Hindlimb muscle (tissue), 1 donor: ENCODE results near the gene KCNQ1. TPM values are rescaled to one million over a fixed set of nuclear protein-coding genes. Genes with fewer than 3 reads are reported as not detected.

Source experiments
- DNase-seq: peaks from one replicate; pipeline ENCODE4 v3.0.0-alpha.2; 2013
- polyA plus RNA-seq: library from polyadenylated mRNA; unstranded; fragments of 120-200 nt; gene quantifications from one replicate; pipeline ENCODE4 v1.2.1, GENCODE V29; 2013; ENCODE audit not compliant: insufficient read length

KCNQ1 gene
- polyA plus RNA-seq, 1 donor = 2.9 TPM

DNA sequence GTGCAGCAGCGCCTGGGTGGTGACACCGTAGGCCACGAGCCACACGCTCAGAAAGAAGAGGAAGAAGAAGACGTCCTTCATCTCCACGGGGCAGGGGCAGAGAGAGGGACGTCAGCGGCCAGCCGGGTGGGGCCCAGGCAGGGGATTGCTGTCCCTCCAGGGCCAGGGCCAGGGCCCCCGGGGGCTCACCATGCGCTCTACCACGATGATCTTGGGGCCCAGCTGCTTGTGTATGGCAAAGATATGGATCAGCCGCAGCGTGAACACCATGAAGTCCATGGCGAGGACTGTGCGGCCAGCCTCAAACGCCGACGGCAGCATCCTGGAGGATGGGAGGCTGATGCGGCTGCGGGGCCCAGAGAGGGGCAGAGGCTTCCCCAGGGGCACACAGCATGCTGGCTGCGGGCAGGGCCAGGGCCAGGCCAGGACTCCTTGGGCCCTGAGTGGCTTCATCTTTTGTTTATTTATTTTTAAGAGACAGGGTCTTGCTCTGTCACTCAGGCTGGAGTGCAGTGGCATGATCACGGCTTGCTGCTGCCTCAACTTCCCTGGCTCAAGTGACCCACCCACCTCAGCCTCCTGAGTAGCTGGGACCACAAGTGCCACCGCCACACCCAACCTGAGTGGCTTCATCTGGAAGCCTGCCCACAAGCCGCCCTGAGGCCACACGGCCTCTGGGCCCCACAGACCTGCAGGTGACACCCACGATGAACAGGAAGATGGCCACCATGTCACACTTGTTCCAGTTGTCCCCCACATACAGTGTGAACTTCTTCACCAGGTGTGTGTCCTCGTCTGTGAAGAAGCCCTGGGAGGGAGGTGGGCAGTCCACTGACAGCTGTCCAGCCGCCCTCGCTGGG, 33.1 kb upstream of the KCNQ1 start:
- DNase-seq = no peak

DNA sequence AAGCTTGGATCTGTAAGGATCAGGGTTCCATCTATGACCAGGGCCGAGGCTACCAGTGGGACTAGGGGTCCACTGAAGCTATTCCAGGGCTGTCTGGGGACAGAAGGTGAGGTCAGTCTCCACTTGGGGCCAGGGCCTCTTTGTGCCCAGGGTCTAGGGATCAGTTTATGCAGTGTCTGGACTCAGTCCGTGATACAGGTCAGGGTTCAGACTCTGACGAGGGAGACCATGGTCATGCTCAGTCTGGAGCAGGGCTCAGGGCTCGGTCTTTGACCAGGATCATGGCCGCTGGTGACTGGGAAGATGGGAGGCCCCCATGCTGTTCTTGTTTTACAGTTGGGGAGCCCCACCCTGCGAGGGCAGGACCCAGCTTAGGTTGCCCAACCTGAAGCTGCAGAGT, 32.5 kb upstream of the KCNQ1 start:
- DNase-seq = no peak

DNA sequence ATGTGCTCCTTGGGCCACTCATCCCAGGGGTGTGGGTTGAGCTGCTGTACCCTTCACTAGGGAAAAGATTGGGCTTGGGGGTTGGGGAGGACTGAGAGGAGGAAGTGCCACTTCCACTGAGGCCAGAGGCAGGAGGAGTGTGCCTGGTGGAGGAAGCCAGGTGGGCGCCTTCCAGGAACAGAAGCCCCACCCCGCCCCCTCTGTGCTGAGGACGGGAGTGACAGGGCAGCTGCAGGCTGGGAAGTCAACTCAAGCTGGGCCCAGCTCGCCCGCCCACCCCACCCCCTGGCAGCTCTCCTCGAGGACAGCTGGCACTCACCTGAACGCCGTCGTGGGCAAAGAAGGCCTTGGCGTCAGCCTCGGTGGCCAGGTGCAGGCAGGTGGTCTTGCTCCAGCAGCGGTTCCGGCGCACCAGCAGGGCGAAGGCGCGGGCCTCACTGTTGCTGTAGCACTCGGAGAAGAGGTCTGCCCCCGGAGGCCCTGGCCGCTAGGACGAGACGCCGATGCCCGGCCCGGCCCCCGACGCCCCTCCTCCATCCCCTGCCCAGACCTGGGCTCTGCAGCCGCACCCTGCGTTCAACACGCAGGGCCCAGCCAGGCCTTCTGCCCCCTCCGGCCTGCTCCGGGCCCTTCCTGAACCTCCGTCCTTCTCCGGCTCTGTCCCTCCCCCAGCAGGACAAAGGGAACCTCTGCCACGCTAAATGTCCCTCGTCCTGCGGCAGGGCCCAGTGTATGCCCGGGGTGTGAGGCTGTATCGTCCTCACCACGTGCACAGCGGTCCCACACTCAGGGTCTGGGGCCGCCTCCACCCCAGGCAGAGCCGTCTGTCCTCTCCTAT, 30.8 kb upstream of the KCNQ1 start:
- DNase-seq = no peak

DNA sequence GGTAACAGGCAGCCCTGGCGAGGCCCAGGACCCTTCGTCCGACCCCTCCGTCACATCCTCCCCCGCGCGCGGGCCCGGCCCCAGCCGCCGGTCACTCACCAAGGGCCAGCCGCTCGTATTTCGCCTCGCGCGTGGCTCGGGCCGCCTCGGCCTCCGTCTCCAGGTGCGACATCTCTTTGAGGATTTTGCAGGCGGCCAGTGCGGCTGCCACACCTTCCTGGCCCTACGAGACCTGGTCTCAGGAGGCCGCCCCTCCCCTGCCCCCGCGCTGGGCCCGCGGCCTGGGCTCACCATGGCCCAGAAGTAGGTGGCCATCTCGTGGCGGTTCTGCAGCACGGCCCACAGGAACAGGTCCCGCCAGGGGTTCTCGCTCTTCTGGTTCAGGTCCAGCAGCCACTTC, 30.2 kb upstream of the KCNQ1 start:
- no peak for DNase-seq

DNA sequence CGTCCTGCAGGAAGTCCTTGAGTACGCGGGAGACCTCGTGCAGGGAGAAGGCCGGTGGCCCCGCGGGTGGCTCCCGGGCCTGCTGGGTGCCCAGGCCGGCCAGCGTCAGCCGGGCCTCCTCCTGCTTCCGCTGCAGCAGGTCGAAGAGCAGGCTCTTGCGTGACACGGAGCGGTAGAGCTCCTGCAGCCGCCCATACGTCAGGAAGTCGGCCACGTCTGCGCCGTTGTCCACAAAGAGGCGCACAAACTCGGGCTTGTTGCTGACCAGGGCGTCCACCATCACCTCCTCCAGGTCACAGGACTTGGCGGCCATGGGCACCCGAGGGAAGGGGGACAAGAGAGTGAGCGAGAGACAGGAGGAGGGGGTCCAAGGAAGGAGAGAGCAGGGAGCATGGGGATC, 29.6 kb upstream of the KCNQ1 start:
- DNase-seq = no peak

DNA sequence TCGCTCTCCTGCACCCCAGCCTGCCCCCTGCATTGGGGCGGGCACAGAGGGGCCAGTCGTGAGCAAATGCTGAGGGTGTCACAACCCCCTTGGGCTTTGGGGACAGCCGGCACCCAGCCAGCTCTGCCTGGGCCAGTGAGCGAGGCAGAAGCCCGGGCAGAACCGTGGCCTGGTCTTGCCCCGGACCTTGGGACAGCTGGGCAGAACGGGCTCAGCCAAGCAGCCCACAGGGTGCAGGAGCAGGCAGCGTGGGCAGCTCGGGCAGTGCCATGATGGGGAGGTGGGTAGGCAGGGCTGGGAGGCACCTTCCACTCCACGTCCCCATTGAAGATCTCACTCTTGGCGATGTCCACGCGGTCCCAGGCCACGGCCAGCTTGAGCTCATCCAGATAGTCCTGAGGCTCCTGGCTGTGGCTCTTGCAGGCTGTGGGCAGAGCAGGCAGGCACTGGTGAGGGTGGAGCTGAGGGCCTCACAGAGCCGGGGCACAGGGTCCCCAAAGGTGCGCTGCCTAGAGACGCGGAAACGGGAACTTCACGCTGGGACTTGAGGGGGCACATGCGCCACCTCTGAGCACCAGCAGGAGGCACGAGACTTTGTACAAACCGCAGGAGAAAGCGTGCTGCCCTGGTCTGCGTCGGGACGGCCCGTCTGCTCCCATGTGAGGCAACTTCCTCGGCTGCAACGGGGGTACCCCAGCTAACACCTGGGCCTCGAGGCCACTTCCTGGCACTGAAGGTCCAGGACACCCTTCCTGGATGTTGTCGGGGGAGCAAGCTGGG, 29.0 kb upstream of the KCNQ1 start:
- no peak for DNase-seq

DNA sequence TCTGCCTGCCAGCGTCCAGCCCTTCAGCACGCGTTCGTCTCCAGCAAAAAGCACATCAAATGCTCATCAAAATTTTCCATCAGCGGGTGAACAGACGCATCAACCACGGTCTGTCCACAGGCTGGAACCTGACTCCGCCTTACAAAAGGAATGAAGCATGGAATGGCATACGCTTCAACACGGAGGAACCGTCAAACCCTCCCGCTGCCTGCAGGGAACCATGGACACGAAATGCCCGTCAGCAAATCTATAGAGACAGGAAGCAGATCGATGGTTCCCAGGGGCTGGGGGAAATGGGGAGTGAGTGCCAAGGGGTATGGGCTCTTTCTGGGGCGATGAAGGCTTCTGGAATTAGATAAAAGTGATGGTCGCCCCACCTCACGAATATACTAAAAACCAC, 28.0 kb upstream of the KCNQ1 start:
- no peak for DNase-seq

DNA sequence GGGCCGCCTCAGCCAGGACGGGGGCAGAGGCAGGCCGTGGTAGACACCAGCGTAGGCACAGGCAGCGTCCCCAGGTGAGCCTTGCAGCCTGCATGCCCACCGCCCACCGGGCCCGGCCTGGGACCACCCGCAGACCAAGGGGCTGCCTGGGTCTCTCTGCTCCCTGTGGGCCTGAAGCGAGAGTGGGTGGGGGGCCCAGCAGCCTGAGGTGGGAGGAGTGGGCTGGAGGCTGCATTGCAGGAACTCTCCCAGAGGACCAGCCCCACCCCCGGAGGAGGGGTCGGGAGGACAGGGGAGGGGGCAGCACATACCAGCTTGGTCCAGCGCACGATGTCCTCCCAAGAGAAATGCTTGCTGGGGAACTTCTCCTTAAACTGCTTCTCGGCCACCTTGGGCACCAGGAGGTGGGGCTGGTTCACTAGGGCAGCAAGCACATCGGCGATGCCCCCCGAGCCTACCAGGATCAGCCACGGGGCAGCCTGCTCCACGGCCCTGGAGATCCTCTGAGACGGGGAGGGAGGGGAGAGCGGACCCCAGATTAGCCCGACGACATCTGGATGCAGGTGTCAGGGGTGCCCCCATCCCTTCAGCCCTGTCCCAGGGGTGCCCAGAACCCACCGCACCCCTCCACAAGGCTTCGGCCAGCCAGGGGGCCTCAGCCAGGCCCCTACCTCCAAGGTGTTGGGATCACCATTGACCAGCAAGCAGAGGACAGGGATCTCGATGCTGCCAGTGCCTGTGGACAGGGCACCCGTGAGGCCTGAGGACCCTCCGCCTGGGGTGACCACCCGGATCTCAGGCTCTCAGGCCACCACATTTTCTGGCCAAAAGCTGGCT, 26.7 kb upstream of the KCNQ1 start:
- DNase-seq = no peak

DNA sequence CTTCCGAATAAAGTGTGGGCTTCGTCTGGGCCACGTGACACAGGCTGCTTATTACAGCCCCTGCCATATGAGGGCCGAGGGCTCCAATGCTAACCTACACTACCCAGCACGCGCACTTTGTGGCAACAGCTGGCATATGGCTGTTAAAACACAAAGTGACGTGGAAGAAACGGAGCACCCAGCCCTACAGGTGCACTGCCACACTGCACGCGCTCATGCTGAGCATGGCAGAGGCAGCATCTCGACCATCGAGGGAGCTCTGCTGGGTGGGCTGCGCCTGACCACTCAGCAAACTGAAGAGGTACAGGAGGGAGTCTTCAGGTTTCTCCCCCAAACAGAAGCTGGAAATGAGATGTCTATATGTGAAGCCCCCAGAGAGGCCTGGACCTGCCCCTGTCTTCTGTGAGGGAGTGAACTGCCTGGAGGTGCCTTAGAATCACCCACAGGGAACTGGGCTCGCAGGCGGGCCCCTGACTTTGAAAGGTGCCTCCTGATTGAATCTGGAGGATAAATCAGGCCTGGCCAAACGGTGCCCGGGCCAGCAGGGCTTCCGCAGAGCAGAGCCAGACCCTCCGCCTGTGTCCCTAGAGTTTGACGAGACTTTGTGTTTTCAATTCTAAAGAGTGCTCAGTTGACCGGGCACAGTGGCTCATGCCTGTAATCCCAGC, 26.0 kb upstream of the KCNQ1 start:
- no peak for DNase-seq

DNA sequence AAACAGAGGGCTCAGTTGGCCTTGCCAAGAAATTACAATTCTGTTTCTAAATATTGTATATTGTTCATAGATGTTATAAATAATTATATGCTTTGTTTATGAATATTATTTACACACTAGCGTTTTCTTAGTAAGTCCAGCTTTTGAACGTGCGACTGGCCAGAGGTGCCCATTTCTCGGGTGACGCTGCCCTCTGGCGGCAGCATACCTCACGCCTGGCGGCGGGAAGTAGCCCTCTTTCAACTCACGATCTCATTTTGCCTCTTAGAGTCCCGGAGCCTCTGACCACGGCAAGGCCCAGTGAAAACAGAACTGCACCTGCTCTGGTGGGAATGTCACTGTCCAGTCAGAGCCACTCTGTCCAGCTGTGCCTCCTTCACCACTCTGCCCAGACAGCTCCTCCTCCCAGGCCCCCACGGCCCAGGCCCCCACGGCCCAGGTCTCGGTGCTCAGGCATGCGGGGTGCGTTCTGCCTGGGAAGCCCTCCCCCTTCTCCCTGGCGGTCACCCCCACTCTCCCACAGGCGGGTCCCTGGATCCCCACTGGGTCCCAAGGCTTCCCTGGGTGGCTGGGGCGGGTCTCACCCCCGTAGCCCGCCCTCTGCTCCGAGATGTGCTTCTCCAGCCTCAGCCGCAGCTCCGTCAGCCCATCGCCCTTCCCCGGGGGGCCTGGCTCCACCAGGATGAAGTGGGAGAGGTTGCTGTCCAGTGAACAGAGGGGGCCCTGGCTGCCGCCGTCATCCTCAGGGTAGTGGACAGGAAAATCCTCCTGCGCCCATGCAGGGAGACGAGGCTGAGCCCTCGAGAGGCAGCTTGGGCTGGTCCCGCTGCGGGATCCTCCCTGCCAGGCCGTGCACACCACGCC, 24.9 kb upstream of the KCNQ1 start:
- peak; percentile 81 for DNase-seq

DNA sequence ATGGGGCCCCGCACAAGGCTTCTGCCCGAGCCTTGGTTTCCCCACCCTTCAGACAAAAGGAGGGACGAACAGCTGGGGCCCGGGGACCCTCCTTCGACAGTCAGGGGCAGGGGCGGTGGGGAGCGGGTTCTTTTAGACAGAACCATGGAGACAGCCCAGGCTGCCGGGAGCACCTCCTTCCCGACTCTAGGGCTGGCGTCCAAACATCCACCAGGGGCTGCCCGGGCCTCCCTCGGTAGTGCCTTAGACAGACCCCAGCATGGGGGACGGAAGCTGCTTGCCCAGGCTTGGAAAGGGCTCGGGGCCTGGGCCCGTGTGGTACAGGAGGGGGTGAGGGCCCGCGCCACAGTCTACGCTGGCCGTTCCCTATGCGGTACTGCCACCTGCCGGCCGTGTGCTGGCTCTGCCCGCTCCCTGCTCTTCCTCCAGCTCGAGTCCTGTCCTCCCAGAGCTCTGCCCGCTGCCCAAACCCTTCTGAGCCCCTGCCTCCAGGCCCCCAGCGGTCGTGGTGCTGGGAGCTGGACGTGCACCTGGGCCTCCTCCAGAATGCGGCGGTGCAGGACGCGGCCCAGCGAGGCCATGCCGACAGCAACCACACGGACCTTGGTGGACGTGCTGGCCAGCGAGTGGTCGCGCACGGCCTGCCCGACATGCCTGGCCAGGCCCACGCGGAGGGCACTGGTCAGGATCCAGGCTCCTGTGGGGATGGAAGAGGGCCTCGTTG, 24.1 kb upstream of the KCNQ1 start:
- DNase-seq = peak; percentile 78

DNA sequence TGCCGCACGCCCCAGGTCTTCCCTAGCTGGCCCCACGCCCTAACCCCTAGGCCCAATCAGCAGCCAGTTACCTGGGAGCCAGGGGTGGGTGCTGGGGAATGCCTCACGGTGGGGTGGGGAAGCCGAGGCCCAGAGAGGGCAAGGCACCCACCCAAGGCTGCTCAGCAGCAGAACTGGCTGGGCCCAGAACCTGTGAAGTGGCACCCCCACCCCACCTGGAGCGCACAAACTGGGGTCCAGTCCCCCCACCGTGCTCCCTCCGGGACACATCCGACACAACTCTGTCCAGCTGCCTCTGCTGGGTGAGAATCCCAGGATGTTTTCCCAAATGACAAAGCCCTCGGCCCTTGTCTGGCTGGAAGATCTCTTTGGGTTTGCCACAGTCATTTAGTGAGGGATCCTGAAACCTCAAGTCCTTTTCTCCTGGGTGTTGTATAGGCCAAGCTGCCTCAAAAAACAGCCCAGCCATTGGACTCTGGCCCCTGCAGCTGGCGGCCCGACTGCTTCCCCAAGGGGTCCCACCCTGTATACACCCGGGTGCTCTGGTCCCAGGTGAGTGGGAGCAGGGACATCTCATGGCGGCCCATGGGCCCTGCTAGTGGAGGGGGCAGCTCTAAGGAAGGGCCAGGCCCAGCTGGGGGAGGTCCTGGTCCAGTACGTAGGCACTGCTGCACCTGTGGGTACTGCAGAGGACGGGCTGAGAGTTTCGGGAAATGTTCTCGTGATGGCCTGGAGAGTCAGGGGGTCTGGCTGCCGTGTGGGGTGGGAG, 23.4 kb upstream of the KCNQ1 start:
- no peak for DNase-seq

DNA sequence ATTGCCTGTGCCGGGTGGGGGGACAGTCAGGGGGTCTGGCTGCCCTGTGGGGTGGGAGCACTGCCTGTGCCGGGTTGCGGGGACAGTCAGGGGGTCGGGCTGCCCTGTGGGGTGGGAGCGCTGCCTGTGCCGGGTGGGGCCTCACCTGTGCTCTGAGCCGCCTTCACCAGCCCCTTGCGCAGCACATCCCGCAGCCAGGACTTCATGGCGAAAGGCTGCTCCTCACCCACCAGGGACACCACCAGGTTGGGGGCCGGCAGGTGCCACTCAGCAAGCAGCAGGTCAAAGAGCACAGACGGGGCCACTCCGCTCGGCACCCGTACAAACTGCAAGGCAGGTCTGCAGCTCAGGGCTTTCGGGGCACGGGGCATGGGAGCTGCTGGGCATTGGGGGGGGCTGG, 22.8 kb upstream of the KCNQ1 start:
- no peak for DNase-seq

DNA sequence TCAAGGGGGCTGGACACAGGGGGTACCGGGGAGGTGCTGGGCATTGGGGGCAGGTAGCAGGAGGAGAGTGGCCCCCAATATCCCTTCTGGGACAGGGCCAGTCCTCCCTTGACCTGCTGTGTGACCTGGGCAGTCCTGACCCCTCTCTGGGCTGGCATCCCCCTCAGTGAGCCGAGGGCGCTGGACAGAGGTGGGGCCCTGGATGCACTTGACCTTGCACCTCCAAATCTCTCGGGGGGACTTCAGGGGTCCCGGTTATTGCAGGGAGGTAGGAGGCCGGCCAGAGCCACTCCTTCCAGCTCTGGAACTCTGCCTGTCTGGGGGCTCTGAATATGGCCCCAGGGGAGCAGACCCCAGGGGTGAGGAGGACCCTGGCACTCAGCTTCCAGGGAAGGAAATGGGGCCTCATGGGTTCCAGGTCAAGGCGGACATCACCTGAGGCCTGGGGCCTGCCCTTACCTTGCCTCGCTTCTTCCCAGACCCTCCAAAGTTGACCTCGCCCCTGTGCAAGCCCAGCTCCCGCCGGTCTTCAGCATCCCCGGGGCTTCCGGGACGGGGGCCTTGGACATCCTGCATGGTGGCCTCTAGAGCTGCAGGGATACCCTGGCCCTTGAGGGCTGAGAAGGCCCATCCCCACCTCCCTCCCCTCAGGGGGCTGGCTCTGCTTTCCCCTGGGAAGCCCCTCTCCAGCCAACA, 22.2 kb upstream of the KCNQ1 start:
- DNase-seq = no peak

DNA sequence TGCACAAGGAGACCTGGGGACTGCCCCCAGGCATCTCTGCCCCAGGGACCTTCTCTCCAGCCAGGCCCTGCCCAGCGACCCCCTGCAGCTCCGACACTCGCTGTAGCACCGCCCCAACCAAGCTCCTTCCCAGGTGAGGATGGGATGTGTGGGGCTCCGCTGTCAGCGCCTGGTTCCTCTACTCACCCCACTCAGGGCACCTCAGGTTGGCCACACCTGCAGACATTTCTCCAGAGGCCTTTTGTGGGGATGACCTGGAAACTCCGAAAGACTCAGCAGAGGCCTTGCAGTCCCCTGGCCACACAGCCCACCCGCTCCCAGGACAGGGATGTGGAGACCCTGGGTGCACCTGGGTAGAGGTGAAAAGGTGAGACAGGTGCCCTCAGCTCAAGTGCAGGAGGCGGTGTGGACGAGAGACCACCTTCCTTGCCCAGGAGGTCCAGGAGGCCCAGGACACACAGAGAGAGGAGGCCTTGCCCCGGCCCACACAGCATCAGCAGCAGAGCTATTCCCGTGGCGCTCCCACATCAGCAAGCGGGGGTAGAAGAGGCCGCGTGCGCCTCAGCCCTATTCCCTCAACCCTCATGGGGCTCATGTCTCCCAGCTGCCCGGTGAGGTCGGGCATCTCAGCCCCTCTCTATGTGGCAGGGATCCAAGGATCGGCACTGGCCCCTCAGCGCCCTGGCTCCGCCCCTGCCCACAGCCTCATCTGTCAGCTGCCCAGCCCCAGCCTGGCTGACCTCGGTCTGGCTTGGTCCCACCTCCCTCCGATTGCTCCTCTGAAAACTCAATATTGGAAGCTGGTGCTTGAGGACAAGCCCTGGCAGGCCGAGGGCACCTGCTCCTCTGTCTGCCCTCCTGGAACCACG, 21.4 kb upstream of the KCNQ1 start:
- DNase-seq = no peak

DNA sequence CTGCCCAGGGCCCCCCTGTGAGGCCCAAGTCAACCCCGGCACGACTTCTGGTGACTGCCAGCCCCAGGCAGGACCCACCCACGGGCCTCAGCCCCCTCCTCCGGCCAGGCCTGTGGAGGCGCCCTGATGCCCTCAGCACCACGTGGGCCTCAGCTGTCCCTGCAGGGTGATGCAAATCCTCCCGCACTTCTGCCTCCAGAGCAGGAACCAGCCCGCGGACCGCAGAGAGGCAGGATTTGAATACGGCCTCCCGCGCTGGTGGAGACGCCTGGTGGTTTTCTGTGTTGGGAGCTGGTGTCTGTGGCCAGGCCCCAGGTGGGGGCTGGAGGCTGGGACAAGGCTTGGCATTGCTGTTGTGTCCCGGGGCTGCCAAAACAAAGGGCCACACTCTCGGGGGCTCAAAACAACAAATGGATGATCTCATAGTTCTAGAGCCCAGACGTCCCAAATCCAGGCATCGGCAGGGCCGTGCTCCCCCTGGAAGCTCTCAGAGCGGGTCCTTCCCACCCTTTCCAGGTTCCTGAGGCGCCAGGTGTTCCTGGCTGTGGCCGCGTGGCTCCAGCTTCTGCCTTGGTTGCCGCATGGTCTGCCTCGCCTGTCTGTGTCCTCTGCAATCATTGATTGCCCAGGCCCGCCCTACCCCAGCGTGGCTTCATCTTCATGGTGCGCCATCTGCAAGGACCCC, 19.9 kb upstream of the KCNQ1 start:
- no peak for DNase-seq

DNA sequence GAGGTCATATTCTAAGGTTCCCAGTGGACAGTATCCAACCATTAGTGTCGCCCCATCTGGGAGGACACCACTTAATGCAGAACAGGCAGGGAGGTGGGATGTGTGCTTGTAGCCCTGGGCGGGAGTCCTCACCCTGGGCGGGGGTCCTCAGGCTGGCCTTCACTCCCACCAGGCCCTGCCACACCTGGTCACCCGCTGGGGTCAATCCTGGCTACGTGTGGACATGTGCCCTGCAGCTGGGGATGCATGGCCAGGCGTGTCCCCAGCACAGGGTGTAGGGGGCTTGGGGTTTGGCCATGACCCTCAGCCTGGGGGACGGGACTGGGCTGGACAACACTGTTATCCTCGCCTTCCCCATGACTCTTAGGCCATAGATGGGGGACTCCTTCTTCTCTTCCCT, 19.3 kb upstream of the KCNQ1 start:
- no peak for DNase-seq
